ENCODE data around the gene PNMA6E.

PNMA6E gene

GRCh38 chrX:153384390-153384789 is 16.8 kb downstream of the PNMA6E start:
- no peak for DNase-seq (ENCODE audit: low read depth)

DNA sequence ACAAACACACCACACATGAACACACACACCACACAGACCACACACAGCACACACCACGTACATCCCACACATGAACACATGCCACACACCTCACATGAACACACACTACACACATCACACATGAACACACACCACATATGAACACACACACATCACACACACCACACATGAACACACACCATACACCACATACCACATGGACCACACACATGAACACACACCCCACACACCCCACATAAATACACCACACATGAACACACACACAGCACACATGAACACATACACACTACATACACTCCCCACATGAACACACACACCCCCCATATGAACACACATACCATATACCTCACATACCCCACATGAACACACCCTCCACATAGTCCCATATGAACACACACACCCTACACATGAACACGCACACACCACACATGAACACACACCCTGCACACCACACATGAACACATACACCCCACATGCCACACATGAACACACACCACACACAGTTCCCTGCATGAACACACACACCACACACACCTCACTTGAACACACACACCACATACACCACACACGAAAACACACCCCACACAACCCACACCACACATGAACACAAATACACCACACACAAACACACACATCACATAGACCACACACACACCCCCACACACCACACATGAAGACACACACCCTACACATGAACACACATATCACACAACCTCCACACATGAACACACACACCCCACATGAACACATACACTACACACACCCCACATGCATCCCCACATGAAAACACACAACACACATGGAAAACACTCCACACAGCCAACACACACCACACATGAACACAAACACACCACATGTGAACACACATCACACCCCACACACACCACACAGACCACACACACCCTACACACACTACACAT is 18.3 kb downstream of the PNMA6E start:
- no peak for DNase-seq (ENCODE audit: low read depth)

DNA sequence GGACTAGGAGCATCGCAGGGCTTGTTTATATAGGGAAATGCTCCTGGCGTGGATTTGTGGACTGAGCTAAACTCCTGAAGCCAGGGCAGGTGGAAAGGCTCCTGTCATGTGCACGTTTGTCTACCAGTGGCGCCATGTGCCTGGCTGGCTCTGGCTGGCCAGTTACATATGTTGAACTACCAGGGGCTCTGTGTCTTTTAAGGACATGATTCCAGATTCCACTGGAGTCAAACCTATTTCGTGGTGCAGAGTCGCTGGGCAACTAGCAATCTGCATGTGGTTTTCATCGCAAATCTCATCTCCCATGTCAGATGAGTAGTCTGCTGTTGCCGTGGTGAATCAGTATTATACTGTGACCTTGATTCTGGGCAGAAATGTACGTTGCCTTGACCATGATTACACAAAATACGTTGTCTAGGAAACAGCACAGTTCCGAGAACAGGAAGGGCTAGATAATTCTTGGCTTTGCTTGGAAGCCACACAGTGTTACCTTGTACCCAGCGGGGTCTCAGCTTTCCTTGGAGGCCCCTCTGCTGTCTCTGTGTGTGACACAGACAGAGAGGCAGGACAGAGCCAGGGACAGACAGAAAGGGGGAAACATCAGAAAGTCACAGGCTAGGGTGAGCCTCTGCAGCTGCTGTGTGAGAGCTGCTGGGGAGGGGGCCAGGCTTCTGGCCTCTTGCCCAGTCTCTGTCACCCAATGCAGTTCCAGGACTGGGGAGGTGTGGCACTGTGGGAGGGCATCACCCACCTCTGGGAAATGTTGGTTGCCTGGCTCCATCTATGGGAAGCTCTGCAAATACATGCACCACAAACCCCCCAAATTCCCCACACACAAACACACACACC is 19.2 kb downstream of the PNMA6E start:
- peak; percentile 58 for DNase-seq (ENCODE audit: low read depth)

GRCh38 chrX:153380691-153381090 is 20.5 kb downstream of the PNMA6E start:
- DNase-seq (ENCODE audit: low read depth), result no peak

DNA sequence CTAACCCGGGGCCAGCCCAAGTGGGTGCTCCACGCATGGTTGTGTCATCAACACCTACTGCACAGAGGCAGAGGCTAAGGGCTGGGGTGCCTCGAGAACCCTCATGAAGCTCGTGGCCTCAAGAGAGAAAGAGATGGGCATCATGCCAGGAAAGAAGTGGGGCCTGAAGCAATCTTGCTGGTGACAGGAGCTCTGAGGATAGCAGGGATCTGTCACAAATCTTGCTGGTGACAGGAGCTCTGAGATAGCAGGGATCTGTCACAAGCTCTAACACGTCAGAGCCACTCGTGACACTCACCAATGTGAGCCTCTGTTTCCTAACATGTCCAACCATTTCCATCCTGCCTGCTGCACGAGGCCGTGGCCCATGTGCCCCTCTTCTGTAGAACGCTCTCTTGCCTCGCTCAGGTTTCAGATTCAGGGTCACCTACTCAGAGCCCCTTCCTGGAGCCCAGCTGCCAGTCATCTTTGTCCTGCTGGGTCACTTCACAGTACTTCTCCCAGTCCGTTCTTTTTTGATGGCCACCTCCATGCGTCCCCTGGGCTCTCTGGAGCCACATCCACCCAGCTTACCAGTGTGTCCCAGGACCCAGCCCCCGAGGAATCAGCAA is 21.1 kb downstream of the PNMA6E start:
- no peak for DNase-seq (ENCODE audit: low read depth)

GRCh38 chrX:153379508-153379907 is 21.6 kb downstream of the PNMA6E start:
- no peak for DNase-seq (ENCODE audit: low read depth)

GRCh38 chrX:153378607-153379006 is 22.5 kb downstream of the PNMA6E start:
- DNase-seq (ENCODE audit: low read depth), result no peak

DNA sequence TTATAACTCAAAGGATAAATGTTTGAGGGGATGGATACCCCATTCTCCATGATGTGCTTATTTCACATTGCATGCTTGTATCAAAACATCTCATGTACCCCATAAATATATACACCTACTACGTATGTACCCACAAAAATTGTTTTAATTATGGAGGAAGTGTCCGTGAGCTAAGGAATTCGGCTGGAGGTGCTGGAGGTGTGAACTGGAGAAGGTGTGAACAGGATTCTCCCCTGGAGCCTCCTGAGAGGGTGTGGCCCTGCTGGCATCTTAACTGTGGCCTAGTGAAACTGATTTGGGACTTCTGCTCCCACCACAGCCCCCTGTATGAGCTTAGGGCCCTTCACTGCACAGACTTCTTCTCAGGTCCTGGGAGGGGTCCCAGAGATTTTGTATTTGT is 23.4 kb downstream of the PNMA6E start:
- no peak for DNase-seq (ENCODE audit: low read depth)

DNA sequence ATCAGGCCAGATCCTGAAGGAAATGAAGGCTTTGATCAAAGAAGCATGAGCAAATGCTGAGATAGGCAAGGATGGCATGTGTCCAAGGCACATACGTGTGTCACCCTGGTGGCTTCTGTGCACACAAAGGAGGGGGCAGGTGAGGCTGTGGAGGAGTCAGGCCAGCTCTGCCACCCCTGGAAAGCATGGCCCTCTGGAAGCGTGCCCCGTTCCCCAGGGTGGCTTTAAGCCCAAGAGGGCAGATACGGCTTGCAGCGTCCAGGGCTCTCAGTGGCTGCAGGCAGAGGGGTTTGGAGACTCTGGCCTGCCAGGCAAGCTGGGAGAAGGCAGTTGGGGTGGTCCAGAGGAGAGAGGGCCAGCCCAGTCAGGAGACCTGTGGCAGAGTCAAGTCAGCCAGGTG is 25.6 kb downstream of the PNMA6E start:
- no peak for DNase-seq (ENCODE audit: low read depth)

DNA sequence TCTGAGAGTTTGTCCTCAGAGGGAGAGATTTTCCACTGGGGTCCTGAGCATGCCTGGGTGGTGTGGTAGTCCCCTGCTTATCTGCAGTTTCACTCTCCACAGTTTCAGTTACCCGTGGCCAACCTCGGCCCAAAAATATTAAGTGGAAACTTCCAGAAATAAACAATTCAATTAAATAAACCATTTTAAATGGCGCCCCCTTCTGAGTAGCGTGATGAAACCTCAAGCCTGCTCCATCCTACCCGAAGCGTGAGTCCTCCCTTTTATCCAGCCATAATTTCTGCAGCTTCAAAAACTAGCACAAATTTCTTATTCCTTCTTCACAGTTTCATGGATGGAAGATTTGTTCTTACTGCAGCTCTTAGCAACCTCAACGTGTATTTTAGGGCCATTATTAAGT is 26.7 kb downstream of the PNMA6E start:
- no peak for DNase-seq (ENCODE audit: low read depth)

DNA sequence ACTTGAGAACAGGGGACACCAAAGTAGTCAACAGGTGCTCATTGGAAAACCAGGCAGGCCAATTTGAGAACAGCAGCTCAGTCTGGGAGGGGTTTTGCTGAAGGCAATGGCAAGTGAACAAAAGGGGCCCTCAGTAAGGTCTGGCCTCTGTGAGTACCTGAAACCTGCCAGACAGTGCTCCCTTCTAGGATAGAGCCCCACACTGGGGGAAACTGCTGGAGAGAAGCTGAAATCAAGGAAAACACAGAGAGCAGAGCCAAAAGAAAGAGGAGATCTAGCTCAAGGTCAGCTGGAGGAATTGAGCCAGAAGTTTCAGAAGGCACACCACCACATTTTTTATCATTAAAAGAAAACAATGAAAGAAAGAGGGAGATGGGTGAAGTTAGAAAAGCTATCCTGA is 28.2 kb downstream of the PNMA6E start:
- no peak for DNase-seq (ENCODE audit: low read depth)

- no peak for DNase-seq (ENCODE audit: low read depth)
Observed at GRCh38 chrX:153371256-153371655, 29.9 kb downstream of the PNMA6E start.

DNA sequence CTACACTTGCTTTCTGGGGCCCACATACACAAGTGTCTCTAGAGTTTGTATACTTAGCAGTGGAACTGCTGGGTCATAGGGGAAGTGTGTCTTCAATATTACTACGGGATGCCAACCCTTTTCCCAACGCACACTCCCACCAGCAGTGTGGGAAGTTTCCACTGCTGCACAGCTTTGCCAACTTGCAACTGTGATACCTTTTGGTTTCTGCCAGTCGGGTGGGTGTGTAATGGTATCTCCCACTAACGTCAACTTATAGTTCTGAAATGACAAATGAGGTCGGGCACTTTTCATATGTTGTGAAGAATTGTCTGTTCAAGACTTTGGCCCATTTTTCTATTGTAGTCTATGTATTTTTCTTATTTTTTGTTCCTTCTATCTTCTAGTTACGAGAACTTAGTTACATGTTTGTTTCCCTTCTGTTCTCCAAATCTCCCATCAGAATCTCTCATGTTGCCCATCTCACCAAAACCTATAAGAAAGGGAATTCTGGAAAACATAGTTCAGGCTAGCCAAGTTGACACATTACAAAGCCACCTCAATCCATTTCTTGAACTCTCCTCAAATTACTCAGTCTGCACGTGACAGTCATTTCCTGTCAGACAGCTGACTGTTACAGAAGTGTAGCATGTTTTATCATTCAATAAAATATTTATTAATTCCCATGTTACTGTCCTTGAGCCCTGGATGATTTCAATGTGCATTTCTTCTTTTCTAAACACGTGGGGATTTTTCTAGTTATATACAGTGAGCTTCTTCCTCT is 30.7 kb downstream of the PNMA6E start:
- no peak for DNase-seq (ENCODE audit: low read depth)

DNA sequence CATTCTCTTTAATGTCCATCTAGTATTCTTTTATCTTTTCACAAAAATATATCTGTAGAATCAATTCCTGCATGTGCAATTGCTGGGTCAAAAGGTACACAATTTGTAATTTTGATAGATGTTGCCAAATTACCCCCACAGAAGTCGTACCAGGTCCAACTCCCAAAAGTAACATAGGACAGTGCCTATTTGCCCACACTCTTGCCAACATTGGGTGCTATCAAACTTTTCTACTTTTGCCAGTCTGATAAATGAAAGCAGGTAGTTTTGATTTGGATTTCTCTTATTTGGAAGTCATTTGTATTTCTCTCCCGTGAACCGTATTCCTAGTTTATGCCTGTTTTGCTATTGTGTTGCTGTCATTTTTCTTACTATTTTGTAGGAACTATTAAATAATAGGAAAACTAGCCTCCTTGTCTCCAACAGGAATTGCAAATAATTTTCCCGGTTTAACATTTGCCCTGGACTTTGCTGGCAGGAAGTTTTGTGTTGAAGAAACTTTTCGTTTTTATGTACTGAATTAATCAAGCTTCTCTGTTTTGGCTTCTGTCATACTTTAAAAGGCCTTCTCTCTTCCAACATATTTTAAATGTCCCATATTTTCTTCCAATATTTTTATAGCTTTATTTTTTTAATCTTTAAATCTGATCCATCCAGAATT is 34.1 kb downstream of the PNMA6E start:
- DNase-seq (ENCODE audit: low read depth), result no peak

GRCh38 chrX:153366119-153366518 is 35.0 kb downstream of the PNMA6E start:
- no peak for DNase-seq (ENCODE audit: low read depth)

DNA sequence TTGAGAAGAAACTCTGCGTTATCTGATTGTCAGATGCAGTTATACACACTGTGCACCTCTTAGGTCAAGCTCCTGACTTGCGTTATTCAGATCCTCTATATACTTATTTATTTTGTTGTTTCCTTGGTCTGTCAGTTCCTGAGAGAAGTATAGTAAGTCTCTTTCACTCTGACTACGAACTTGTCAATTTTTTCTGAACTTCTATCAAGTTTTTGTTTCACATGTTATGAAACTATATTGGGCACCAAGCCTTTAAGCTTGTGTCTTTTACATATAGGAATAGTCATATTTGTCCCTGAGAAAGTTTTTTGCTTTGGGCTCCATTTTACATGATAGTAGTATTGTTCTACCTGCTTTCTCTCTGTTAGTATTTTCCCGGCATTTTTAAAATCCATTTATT is 35.5 kb downstream of the PNMA6E start:
- no peak for DNase-seq (ENCODE audit: low read depth)

GRCh38 chrX:153361781-153362397 is 39.3 kb downstream of the PNMA6E start:
- no peak for DNase-seq (ENCODE audit: low read depth)

GRCh38 chrX:153357877-153358276 is 43.3 kb downstream of the PNMA6E start:
- DNase-seq (ENCODE audit: low read depth), result no peak

DNA sequence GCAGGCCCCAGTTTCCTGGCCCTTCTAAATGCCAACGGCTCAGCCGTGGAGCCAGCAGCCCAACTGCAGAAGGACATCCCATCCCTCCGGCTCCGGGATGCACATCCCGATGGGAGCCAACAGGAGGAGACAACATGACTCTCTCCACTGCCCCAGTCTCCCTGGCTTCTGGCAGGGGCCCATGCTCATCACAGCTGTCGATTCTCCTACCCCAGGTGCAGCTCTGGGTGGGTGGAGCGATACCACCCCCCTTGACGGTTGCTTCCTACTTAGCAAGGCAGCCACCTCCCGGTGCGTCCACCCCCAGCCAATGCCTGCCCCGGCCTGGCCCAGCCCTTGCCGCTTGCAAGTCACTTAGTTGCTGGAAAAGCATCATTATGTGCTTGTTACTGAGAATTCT is 47.7 kb downstream of the PNMA6E start:
- no peak for DNase-seq (ENCODE audit: low read depth)

DNA sequence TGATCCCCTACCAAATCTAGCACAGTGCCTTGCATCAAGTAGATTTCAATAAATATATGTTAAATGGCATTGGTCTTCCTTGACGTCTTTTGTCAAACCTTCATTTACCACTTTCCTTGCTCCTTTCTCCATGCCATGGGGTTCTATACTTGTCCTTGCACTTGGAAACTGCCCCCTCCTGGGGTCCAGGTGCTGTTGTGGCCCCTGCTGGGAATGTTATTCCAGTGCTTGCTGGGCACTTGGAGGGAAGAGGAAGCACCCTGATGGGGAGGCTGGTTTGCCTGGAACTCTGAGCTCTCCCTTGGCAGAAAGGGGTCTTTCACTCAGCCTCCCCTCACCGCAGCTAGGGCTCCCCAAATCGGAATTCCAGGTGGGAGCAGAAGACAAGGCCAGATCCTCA is 48.3 kb downstream of the PNMA6E start:
- DNase-seq (ENCODE audit: low read depth), result no peak

DNA sequence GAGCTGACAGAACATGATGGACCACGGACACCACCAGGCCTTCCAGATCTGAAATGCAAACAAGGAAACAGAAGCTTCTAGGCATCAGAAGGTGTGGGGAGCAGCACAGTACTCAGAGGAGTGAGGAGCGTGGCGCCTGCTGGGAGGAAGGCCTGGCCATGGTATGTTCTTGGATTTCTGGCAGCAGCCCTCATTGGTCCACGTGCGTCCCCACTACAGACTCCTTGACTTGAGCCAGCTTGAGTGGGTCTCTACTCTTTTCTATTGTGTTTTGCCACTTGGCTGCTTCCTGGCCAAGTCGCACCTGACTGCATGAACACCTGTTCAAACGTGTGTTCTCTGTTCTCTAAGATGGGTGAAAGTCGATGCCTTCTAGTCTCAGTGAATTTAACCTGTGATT is 49.2 kb downstream of the PNMA6E start:
- DNase-seq (ENCODE audit: low read depth), result no peak

All from non-pigmented ciliary epithelial cell (primary cell).